Mesenchymal stem cell (in vitro differentiated cells and primary cell): ENCODE measurements around the gene NCOA6.
"Not testable (repeated sequence)": the region's sequence is repeated elsewhere in the genome, so short reads cannot be mapped to it uniquely, and the experiment has no call there.

ENCODE experiments used
- DNase-seq: peaks from one replicate; pipeline ENCODE4 v3.0.0-alpha.2; 2013
- H2AFZ ChIP-seq: one replicate; pipeline ENCODE4 v1.6.1; 2013; ENCODE audit warnings: low read depth, mild to moderate bottlenecking, control low read depth, inconsistent platforms, low read length, moderate library complexity
- H2AK5ac ChIP-seq: 2 replicates; pipeline ENCODE4 v1.6.1; 2013; ENCODE audit warnings: low read length, moderate library complexity, mild to moderate bottlenecking, inconsistent platforms; ENCODE audit not compliant: severe bottlenecking
- H2BK120ac ChIP-seq: one replicate; pipeline ENCODE4 v1.6.1; 2013; ENCODE audit warnings: low read depth, mild to moderate bottlenecking, inconsistent platforms, low read length, moderate library complexity
- H2BK12ac ChIP-seq, 2 experiments: one replicate each; pipeline ENCODE4 v1.6.1; 2013; ENCODE audit warnings: inconsistent platforms in 2 of 2, low read length in 2 of 2, mild to moderate bottlenecking in 2 of 2, moderate library complexity in 2 of 2, control low read depth in 1 of 2
- H2BK15ac ChIP-seq: one replicate; pipeline ENCODE4 v1.6.1; 2013; ENCODE audit warnings: mild to moderate bottlenecking, low read depth, inconsistent platforms; ENCODE audit not compliant: poor library complexity, severe bottlenecking
- H2BK5ac ChIP-seq: 2 replicates; pipeline ENCODE4 v1.6.1; 2013; ENCODE audit warnings: low read depth, mild to moderate bottlenecking, low read length, control low read depth, inconsistent platforms; ENCODE audit not compliant: poor library complexity, severe bottlenecking
- H3K14ac ChIP-seq, 2 experiments: one replicate each; pipeline ENCODE4 v1.6.1; 2013; ENCODE audit warnings: inconsistent platforms in 2 of 2, low read length in 2 of 2, control low read depth in 1 of 2, mild to moderate bottlenecking in 1 of 2, moderate library complexity in 1 of 2
- H3K18ac ChIP-seq, 2 experiments: one replicate each; pipeline ENCODE4 v1.6.1; 2013; ENCODE audit warnings: inconsistent platforms in 2 of 2, low read length in 2 of 2, control low read depth in 1 of 2, low read depth in 1 of 2, mild to moderate bottlenecking in 1 of 2
- H3K23ac ChIP-seq, 2 experiments: one replicate each; pipeline ENCODE4 v1.6.1; 2013; ENCODE audit warnings: inconsistent platforms in 2 of 2, low read length in 2 of 2, mild to moderate bottlenecking in 2 of 2, moderate library complexity in 2 of 2, control low read depth in 1 of 2
- H3K27ac ChIP-seq: 2 replicates; pipeline ENCODE4 v1.5.1; 2013; ENCODE audit warnings: mild to moderate bottlenecking, moderate library complexity, low read length, control low read depth, inconsistent platforms; ENCODE audit not compliant: poor library complexity, severe bottlenecking
- H3K27me3 ChIP-seq, 2 experiments: 2 replicates each; pipeline versions ENCODE4 v1.6.1 to v1.7.0; 2013; ENCODE audit warnings: low read length in 2 of 2, mild to moderate bottlenecking in 2 of 2, moderate library complexity in 2 of 2, control low read depth in 1 of 2, inconsistent platforms in 1 of 2; ENCODE audit not compliant: control insufficient read depth in 1 of 2, insufficient read depth in 1 of 2
- H3K36me3 ChIP-seq, 2 experiments: 2 replicates each; pipeline versions ENCODE4 v1.6.1 to v1.7.0; 2013; ENCODE audit warnings: low read length in 2 of 2, control low read depth in 1 of 2, inconsistent platforms in 1 of 2, low read depth in 1 of 2, mild to moderate bottlenecking in 1 of 2; ENCODE audit not compliant: insufficient read depth in 2 of 2, control insufficient read depth in 1 of 2
- H3K4ac ChIP-seq, 2 experiments: one replicate each; pipeline ENCODE4 v1.6.1; 2013; ENCODE audit warnings: inconsistent platforms in 2 of 2, low read length in 2 of 2, mild to moderate bottlenecking in 2 of 2, moderate library complexity in 2 of 2, control low read depth in 1 of 2, low read depth in 1 of 2
- H3K4me1 ChIP-seq: 2 replicates; pipeline ENCODE4 v1.6.1; 2013; ENCODE audit warnings: low read depth, low read length, control low read depth; ENCODE audit not compliant: control insufficient read depth, insufficient read depth
- H3K4me2 ChIP-seq: 2 replicates; pipeline ENCODE4 v1.6.1; 2013; ENCODE audit warnings: low read length, mild to moderate bottlenecking, inconsistent platforms; ENCODE audit not compliant: poor library complexity, severe bottlenecking
- H3K4me3 ChIP-seq, 2 experiments: 2 replicates each; pipeline versions ENCODE4 v1.5.1 to v1.7.0; 2013; ENCODE audit warnings: low read length in 2 of 2, mild to moderate bottlenecking in 2 of 2, control low read depth in 1 of 2, low read depth in 1 of 2; ENCODE audit not compliant: insufficient read depth in 1 of 2
- H3K79me1 ChIP-seq: replicated peaks from 2 replicates; pipeline ENCODE4 v1.6.1; 2013; ENCODE audit warnings: mild to moderate bottlenecking, control low read depth, low read length, inconsistent platforms; ENCODE audit not compliant: poor library complexity, severe bottlenecking
- H3K9ac ChIP-seq: 2 replicates; pipeline ENCODE4 v1.7.0; 2013; ENCODE audit warnings: mild to moderate bottlenecking, low read length, moderate library complexity
- H3K9me3 ChIP-seq: 2 replicates; pipeline ENCODE4 v1.7.0; 2013; ENCODE audit warnings: mild to moderate bottlenecking, low read length; ENCODE audit not compliant: control insufficient read depth
- H4K8ac ChIP-seq: one replicate; pipeline ENCODE4 v1.6.1; 2013; ENCODE audit warnings: inconsistent platforms, mild to moderate bottlenecking, low read length, moderate library complexity
- H4K91ac ChIP-seq: one replicate; pipeline ENCODE4 v1.6.1; 2013; ENCODE audit warnings: mild to moderate bottlenecking, low read length, inconsistent platforms
- WGBS: methylation state at CpG from one replicate; pipeline ENCODE4 v1.1.7; 2013; ENCODE audit warnings: mixed read lengths; 5-methylcytosine and 5-hydroxymethylcytosine counted together

NCOA6 gene

GRCh38 chr20:34732523-34732922 lies 92.9 kb downstream of the NCOA6 start:
- H3K4me3 ChIP-seq: no peak overlapping the region
- H3K14ac ChIP-seq: no peak overlapping the region
- no peaks in the 10 kb centered on the region for H3K4me1 ChIP-seq
- no peak for DNase-seq
- WGBS: no CpG with 5 or more reads among the region's 1 CpG
- H2BK12ac ChIP-seq: no peak overlapping the region
- H3K4ac ChIP-seq: no peak overlapping the region
- H4K91ac ChIP-seq: no peak overlapping the region
- no peak overlapping the region for H3K18ac ChIP-seq
- no peak overlapping the region for H3K9ac ChIP-seq
- no peak overlapping the region for H2BK15ac ChIP-seq
- no peak overlapping the region for H2BK120ac ChIP-seq
- no peak overlapping the region for H3K23ac ChIP-seq
- no peak overlapping the region for H2BK5ac ChIP-seq
- no peak overlapping the region for H3K4me2 ChIP-seq
- peaks cover 29 to 69% of the 10 kb centered on the region in 2 experiments for H3K36me3 ChIP-seq
- H4K8ac ChIP-seq: no peak overlapping the region
- no peaks in the 10 kb centered on the region for H3K9me3 ChIP-seq
- no peak overlapping the region for H2AK5ac ChIP-seq
- H2AFZ ChIP-seq: no peak overlapping the region
- no peaks in the 10 kb centered on the region for H3K27me3 ChIP-seq
- H3K27ac ChIP-seq: no peak overlapping the region
- peaks cover 2% of the 10 kb centered on the region for H3K79me1 ChIP-seq

DNA sequence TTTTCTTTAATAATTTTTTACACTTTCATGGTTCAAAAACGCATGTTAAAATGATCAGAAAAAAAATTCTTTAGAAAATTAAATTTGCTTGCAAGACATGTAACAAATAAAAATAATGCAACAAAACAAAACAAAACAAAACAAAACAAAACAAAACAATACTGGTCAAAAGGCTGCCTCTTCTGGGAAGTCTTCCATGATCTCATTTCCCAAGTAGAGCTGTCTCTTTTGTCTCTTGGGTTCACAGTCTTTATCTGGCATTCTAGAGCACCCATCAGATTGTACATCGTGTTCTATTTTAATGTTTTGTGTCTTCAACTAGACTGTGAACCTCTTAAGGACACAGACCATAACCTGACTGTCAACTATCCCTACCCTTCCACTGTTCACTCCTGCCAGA lies 96.0 kb downstream of the NCOA6 start:
- Histone ChIP-seq H3K27ac (no peak overlapping the region), H3K9me3 (no peaks in the 10 kb centered on the region), H2BK5ac (no peak overlapping the region), H4K8ac (no peak overlapping the region), H3K79me1 (peaks cover 2% of the 10 kb centered on the region), H3K18ac (no peak overlapping the region), H3K4me1 (no peaks in the 10 kb centered on the region), H3K4me2 (no peak overlapping the region), H2BK15ac (no peak overlapping the region), H3K9ac (no peak overlapping the region), H3K4me3 (no peak overlapping the region), H4K91ac (no peak overlapping the region), H3K27me3 (no peaks in the 10 kb centered on the region), H2BK120ac (no peak overlapping the region), H2AK5ac (no peak overlapping the region), H2AFZ (no peak overlapping the region), H3K4ac (no peak overlapping the region), H3K36me3 (peaks cover 26 to 77% of the 10 kb centered on the region in 2 experiments), H2BK12ac (no peak overlapping the region), H3K23ac (no peak overlapping the region), H3K14ac (no peak overlapping the region)
- 94% methylated on average over 1 of the region's 2 CpGs for WGBS
- no peak for DNase-seq

- WGBS: over 99% methylated on average over 3 of the region's 3 CpGs
Measured at GRCh38 chr20:34724172-34724571, 101.3 kb downstream of the NCOA6 start.

DNA sequence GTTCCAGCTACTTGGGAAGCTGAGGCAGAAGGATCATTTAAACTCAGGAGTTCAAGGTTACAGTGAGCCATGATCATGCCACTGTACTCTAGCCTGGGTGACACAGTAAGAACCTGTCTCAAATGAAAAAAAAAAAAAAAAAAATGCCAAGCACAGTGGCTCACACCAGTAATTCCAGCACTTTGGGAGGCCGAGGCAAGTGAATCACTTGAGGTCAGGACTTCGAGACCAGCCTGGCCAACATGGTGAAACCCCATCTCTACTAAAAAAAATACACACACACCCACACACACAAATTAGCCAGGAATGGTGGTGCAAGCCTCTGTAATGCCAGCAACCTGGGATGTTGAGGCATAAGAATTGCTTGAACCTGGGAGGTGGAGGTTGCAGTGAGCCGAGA lies 102.9 kb downstream of the NCOA6 start:
- H3K9ac ChIP-seq, H3K4me3 ChIP-seq, H3K4me2 ChIP-seq, H3K79me1 ChIP-seq, H3K4me1 ChIP-seq, H3K4ac ChIP-seq, H2BK12ac ChIP-seq, H2AFZ ChIP-seq, H3K9me3 ChIP-seq, H3K23ac ChIP-seq, DNase-seq, H2BK15ac ChIP-seq, H3K18ac ChIP-seq, H2AK5ac ChIP-seq, H2BK120ac ChIP-seq, H3K27ac ChIP-seq, H3K14ac ChIP-seq, H3K27me3 ChIP-seq, H4K8ac ChIP-seq, H2BK5ac ChIP-seq, H4K91ac ChIP-seq: not testable (repeated sequence)
- whole genome bisulfite sequencing: 95% methylated on average over 3 of the region's 3 CpGs
- peaks cover 36 to 63% of the 10 kb centered on the region in 2 experiments for H3K36me3 ChIP-seq

More at GRCh38 chr20:34724172-34724571, 101.3 kb downstream of the NCOA6 start:
- Histone ChIP-seq H3K18ac (no peak overlapping the region), H3K27ac (no peak overlapping the region), H2AFZ (no peak overlapping the region), H2BK5ac (no peak overlapping the region), H2BK15ac (no peak overlapping the region), H3K4ac (no peak overlapping the region), H3K23ac (peak overlapping the region in 1 of 2 experiments; percentile 40), H3K36me3 (peaks cover 32 to 63% of the 10 kb centered on the region in 2 experiments), H4K8ac (no peak overlapping the region), H4K91ac (no peak overlapping the region), H2BK120ac (no peak overlapping the region), H2AK5ac (no peak overlapping the region), H3K27me3 (no peaks in the 10 kb centered on the region), H3K4me2 (no peak overlapping the region), H3K9me3 (no peaks in the 10 kb centered on the region), H3K9ac (no peak overlapping the region), H3K4me1 (no peaks in the 10 kb centered on the region), H3K79me1 (peaks cover 8% of the 10 kb centered on the region), H2BK12ac (no peak overlapping the region), H3K14ac (no peak overlapping the region), H3K4me3 (no peak overlapping the region)
- DNase-seq: no peak
